HAP-1 (cell line): ENCODE data around the gene ELL2.
A peak's percentile ranks its signal among the peaks of the same experiment; 100 is the strongest.

Source experiments
- DNase-seq, 2 experiments: peaks; one replicate each; pipeline ENCODE4 v3.0.0-alpha.2; 2016 to 2020; ENCODE audit warnings: low spot score in 2 of 2
- H3K27me3 ChIP-seq: fragments of 250-450 bp; sonication (Bioruptor Pico); 2 replicates; pipeline ENCODE4 v1.5.1; 2020; ENCODE audit warnings: low read depth, mild to moderate bottlenecking, moderate library complexity
- H3K36me3 ChIP-seq: fragments of 250-450 bp; sonication (Bioruptor Pico); replicated peaks from 2 replicates; pipeline ENCODE4 v1.5.1; 2020; ENCODE audit warnings: mild to moderate bottlenecking
- H3K4me1 ChIP-seq: fragments of 250-450 bp; sonication (Bioruptor Pico); 2 replicates; pipeline ENCODE4 v1.5.1; 2020; ENCODE audit warnings: mild to moderate bottlenecking
- H3K4me3 ChIP-seq: fragments of 250-450 bp; sonication (Bioruptor Pico); 2 replicates; pipeline ENCODE4 v1.5.1; 2020; ENCODE audit warnings: mild to moderate bottlenecking, moderate library complexity
- H3K9me3 ChIP-seq: fragments of 250-450 bp; sonication (Bioruptor Pico); 2 replicates; pipeline ENCODE4 v1.5.1; 2020; ENCODE audit warnings: mild to moderate bottlenecking, moderate library complexity
- in situ Hi-C: fragments of 300-500 bp; cut with MboI; formaldehyde crosslinking; loops from 3 replicates; pipeline ENCODE4 v1.14.3; 2020; ENCODE audit warnings: low sequenced_read_pairs, inconsistent platforms, mixed read lengths

Gene ELL2

DNA sequence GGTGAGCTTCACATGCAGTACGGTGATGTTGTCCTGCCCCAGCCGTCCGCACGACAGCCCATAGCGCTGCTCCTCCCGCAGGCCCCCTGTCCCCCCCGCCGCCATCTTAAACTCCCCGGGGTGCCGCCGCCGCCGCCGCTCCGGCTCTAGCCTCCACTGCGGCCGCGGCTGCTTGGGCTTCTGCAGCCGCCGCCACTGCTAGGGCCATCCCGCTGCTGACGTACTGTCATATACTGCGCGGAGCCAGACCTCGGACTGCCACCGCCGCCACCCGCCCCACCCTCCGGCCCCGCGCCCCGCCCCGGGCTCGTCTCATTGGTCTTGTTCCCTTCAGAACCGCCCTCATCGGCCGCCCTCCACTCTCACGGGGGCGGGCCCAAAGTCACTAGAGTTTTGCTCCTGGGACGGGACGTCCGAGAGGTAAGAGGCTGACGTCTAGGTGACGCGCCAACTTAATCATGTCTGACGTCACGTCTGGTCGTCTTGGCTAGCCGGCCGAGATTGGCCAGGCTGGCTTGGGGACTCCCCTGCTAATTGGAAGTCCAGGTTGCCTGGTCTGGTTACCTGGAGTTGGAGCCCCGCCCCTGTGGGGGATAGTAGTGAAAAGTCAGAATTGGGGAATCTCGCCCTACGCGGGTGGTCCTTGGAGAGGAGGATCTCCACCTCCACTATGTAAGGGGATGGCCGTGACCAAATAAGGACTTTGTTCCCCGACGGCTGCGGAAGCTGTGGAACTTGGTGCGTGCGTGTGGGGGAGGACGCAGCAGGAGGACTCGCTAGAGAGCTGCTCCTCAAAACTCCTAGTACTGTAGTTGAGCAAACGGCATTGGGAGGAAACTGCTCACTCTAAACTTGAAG, at the start of gene ELL2:
Gene ELL2, minus strand, starts transcription at position 235 of the 858 bp plus-strand sequence. Its CDS starts 130 bp downstream, at position 105.
- Histone ChIP-seq H3K4me1 (peaks cover 26% of the 10 kb centered on the region), H3K9me3 (no peaks in the 10 kb centered on the region), H3K36me3 (no peaks in the 10 kb centered on the region), H3K27me3 (no peaks in the 10 kb centered on the region), H3K4me3 (peak within 1 kb of the TSS; percentile 87)
- peak; percentile 93 to 98 for DNase-seq
- in situ Hi-C loops = loop anchor here (10.0 kb wide), 1 partner anchor 107 kb away; no protein-coding TSS in a partner anchor

DNA sequence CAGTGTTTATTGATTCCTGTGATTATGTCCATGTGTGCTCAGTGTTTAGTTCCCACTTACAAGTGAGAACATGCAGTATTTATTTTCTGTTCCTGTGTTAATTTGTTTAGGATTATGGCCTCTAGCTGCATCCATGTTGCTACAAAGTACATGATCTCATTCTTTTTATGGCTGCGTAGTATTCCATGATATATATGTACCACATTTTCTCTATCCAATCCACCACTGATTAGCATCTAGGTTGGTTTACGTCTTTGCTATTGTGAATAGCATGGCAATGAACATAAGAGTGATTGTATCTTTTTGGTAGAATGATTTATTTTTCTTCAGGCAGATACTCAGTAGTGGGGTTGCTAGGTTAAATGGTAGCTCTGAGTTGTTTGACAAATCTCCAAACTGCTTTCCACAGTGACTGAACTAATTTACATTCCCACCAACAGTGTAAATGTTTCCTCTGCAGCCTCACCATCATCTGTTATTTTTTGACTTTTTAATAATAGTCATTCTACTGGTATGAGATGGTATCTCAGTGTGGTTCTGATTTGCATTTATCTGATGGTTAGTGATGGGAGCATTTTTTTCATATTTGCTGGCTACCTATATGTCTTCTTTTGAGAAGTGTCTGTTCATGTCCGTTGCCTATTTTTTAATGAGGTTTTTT, 47.5 kb upstream of the ELL2 start:
- in situ Hi-C loops = no loop called here
- DNase-seq = no peak
- Histone ChIP-seq H3K4me3 (no peak overlapping the region), H3K27me3 (no peaks in the 10 kb centered on the region), H3K4me1 (no peaks in the 10 kb centered on the region), H3K36me3 (no peaks in the 10 kb centered on the region), H3K9me3 (no peaks in the 10 kb centered on the region)

GRCh38 chr5:96008487-96008886, 46.8 kb upstream of the ELL2 start:
- no peak for DNase-seq
- in situ Hi-C loops = no loop called here
- no peaks in the 10 kb centered on the region for H3K9me3 ChIP-seq

GRCh38 chr5:96007051-96007450, 45.4 kb upstream of the ELL2 start:
- Histone ChIP-seq H3K9me3 (no peaks in the 10 kb centered on the region), H3K27me3 (no peaks in the 10 kb centered on the region), H3K4me3 (no peak overlapping the region), H3K36me3 (no peaks in the 10 kb centered on the region), H3K4me1 (no peaks in the 10 kb centered on the region)
- in situ Hi-C loops = no loop called here
- no peak for DNase-seq

More at GRCh38 chr5:96008487-96008886, 46.8 kb upstream of the ELL2 start:
- Histone ChIP-seq H3K27me3 (no peaks in the 10 kb centered on the region), H3K4me1 (no peaks in the 10 kb centered on the region), H3K4me3 (no peak overlapping the region), H3K36me3 (no peaks in the 10 kb centered on the region)

DNA sequence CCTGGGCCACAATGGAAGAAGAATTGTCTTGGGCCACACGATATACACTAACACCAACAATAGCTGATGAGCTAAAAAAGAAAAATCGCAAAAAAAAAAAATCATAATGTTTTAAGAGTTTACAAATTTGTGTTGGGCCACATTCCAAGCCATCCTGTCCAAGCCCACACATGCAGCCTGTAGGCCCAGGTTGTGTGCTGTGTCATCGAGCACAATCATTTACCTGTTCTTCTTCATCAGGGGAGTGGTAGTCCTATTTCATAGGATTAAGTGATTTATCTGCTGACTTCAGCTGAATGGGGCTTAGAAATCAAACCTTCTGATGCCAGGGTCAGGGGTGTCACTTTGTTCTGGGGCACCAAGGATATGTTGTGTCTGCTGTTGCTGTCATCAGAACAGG, 44.6 kb upstream of the ELL2 start:
- in situ Hi-C loops = no loop called here
- H3K9me3 ChIP-seq = no peaks in the 10 kb centered on the region
- no peaks in the 10 kb centered on the region for H3K27me3 ChIP-seq
- H3K4me3 ChIP-seq = no peak overlapping the region
- DNase-seq = no peak
- H3K4me1 ChIP-seq = no peaks in the 10 kb centered on the region
- H3K36me3 ChIP-seq = no peaks in the 10 kb centered on the region

DNA sequence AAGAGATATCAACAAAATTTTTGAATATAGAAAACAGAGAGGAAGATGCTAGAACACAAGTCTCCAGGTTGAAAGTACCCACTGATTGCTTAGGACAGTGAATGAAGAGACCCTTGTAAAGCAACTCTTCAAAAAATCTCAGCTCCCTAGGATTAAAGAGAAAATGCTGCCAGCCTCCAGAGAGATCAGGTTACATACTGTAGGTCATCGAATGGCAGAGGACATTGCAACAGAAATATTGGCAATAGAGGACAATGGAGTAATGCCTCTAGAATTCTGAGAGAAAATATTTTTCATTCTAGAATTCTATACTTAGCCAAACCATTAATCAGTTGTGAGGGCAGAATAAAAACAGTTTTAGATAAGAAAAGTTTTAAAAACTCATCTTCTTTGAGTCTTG, 43.1 kb upstream of the ELL2 start:
- Histone ChIP-seq H3K4me3 (no peak overlapping the region), H3K4me1 (no peaks in the 10 kb centered on the region), H3K36me3 (no peaks in the 10 kb centered on the region), H3K9me3 (no peaks in the 10 kb centered on the region), H3K27me3 (no peaks in the 10 kb centered on the region)
- no peak for DNase-seq
- in situ Hi-C loops = no loop called here

GRCh38 chr5:96004087-96004486, 42.4 kb upstream of the ELL2 start:
- no peak for DNase-seq
- H3K27me3 ChIP-seq = no peaks in the 10 kb centered on the region
- H3K4me1 ChIP-seq = no peaks in the 10 kb centered on the region
- H3K36me3 ChIP-seq = no peaks in the 10 kb centered on the region
- H3K4me3 ChIP-seq = no peak overlapping the region
- H3K9me3 ChIP-seq = no peaks in the 10 kb centered on the region
- in situ Hi-C loops = no loop called here

DNA sequence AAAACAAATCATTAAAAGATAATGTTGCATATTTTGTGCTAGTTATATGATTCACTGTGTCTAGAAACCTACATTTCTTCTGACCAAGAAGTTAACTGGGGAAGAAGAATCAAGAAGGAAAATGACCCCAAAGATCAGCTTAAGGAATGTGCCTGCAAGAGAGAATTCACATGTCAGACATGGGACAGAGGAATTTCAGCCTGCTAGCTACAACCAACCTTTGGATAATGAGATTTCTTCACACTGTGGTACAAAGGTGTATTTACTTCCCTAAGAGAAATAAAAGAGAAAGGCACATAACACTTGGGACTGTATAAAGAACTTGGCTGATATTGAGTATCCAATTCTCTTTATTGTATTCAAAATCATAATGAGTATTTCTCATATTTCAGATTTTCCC, 39.6 kb upstream of the ELL2 start:
- DNase-seq = no peak
- Histone ChIP-seq H3K27me3 (no peaks in the 10 kb centered on the region), H3K9me3 (no peaks in the 10 kb centered on the region), H3K4me1 (no peaks in the 10 kb centered on the region), H3K4me3 (no peak overlapping the region), H3K36me3 (no peaks in the 10 kb centered on the region)
- in situ Hi-C loops = no loop called here

DNA sequence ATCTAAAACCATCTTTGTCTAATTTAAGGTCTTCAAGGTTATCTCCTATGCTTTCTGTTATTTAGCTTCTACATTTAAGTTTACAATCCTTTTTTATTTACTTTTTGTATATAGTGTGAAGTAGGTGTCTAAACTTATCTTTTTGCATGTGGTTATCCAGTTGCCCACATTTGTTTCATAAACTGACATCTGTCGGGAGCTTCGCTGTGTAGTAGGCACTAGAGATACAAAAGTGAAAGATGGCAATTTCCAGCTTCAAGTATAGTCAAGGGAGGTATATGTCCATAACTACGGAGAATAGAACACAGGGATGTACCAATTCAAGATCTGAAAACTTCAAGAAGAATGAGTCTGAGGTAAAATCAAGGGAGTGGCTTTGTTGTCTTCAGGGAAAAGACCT, 38.7 kb upstream of the ELL2 start:
- Histone ChIP-seq H3K9me3 (no peaks in the 10 kb centered on the region), H3K4me3 (no peak overlapping the region), H3K36me3 (no peaks in the 10 kb centered on the region), H3K4me1 (no peaks in the 10 kb centered on the region), H3K27me3 (no peaks in the 10 kb centered on the region)
- no peak for DNase-seq
- in situ Hi-C loops = no loop called here

- no peak overlapping the region for H3K4me3 ChIP-seq
- no peaks in the 10 kb centered on the region for H3K36me3 ChIP-seq
- no peaks in the 10 kb centered on the region for H3K9me3 ChIP-seq
- H3K27me3 ChIP-seq = no peaks in the 10 kb centered on the region
- in situ Hi-C loops = no loop called here
- DNase-seq = no peak
- H3K4me1 ChIP-seq = no peaks in the 10 kb centered on the region
Measured at GRCh38 chr5:95996904-95997723, 35.5 kb upstream of the ELL2 start.

GRCh38 chr5:95995962-95996489, 34.4 kb upstream of the ELL2 start:
- no peaks in the 10 kb centered on the region for H3K36me3 ChIP-seq
- no peaks in the 10 kb centered on the region for H3K4me1 ChIP-seq
- no peak overlapping the region for H3K4me3 ChIP-seq
- in situ Hi-C loops = no loop called here
- no peak for DNase-seq
- H3K27me3 ChIP-seq = no peaks in the 10 kb centered on the region
- no peaks in the 10 kb centered on the region for H3K9me3 ChIP-seq

GRCh38 chr5:95993776-95994175, 32.1 kb upstream of the ELL2 start:
- Histone ChIP-seq H3K4me1 (no peaks in the 10 kb centered on the region), H3K9me3 (no peaks in the 10 kb centered on the region), H3K4me3 (no peak overlapping the region), H3K36me3 (no peaks in the 10 kb centered on the region), H3K27me3 (no peaks in the 10 kb centered on the region)
- no peak for DNase-seq
- in situ Hi-C loops = no loop called here

GRCh38 chr5:95993266-95993665, 31.6 kb upstream of the ELL2 start:
- Histone ChIP-seq H3K9me3 (no peaks in the 10 kb centered on the region), H3K4me3 (no peak overlapping the region), H3K4me1 (no peaks in the 10 kb centered on the region), H3K36me3 (no peaks in the 10 kb centered on the region), H3K27me3 (no peaks in the 10 kb centered on the region)
- in situ Hi-C loops = no loop called here
- no peak for DNase-seq
